Measurements from ENCODE around the gene BCO1. TPM values are rescaled to one million over a fixed set of nuclear protein-coding genes. Genes with fewer than 3 reads are reported as not detected.

The BCO1 gene
- total RNA-seq, 1 donor from 2014 or later, result not detected

GRCh38 chr16:81280393-81280792 is 41.9 kb downstream of the BCO1 start:
- ChIA-PET POLR2A (no interaction called here), CTCF (no interaction called here)
- no peaks in the 10 kb centered on the region for H3K9me3 Mint-ChIP-seq
- H3K27me3 Mint-ChIP-seq, result peaks cover 2% of the 10 kb centered on the region
- intact Hi-C loops (cut with micrococcal nuclease), result no loop called here
- TF ChIP-seq CTCF (IDR thresholded peaks at IDR 0.05), result no peak
- H3K27ac Mint-ChIP-seq, result no peak overlapping the region
- ATAC-seq (ENCODE audit: low read depth) (no peak), DNase-seq (no peak)
- H3K4me3 Mint-ChIP-seq, result no peak overlapping the region
- H3K36me3 Mint-ChIP-seq (ENCODE audit: low read depth), result no peaks in the 10 kb centered on the region
- no peaks in the 10 kb centered on the region for H3K4me1 Mint-ChIP-seq

GRCh38 chr16:81283044-81283443 is 44.6 kb downstream of the BCO1 start:
- H3K36me3 Mint-ChIP-seq (ENCODE audit: low read depth), result no peaks in the 10 kb centered on the region
- ChIA-PET CTCF (no interaction called here), POLR2A (no interaction called here)
- H3K9me3 Mint-ChIP-seq, result no peaks in the 10 kb centered on the region
- H3K4me3 Mint-ChIP-seq, result no peak overlapping the region
- no peak for TF ChIP-seq CTCF (IDR thresholded peaks at IDR 0.05)
- no peaks in the 10 kb centered on the region for H3K27me3 Mint-ChIP-seq
- H3K27ac Mint-ChIP-seq, result no peak overlapping the region
- ATAC-seq (ENCODE audit: low read depth) (no peak), DNase-seq (no peak)
- H3K4me1 Mint-ChIP-seq, result no peaks in the 10 kb centered on the region
- intact Hi-C loops (cut with micrococcal nuclease), result no loop called here

- Mint-ChIP-seq H3K9me3 (no peaks in the 10 kb centered on the region), H3K4me1 (no peaks in the 10 kb centered on the region), H3K27ac (no peak overlapping the region), H3K27me3 (no peaks in the 10 kb centered on the region), H3K4me3 (no peak overlapping the region), H3K36me3 (ENCODE audit: low read depth) (no peaks in the 10 kb centered on the region)
- intact Hi-C loops (cut with micrococcal nuclease), result no loop called here
- ATAC-seq (ENCODE audit: low read depth) (no peak), DNase-seq (no peak)
- POLR2A ChIA-PET, result no interaction called here
- CTCF ChIA-PET, result interaction anchor here (0.9 kb wide), 1 partner anchor 80 kb away, joined by 3 read pairs; no protein-coding TSS in a partner anchor
- TF ChIP-seq CTCF (IDR thresholded peaks at IDR 0.05), result no peak
Observed at GRCh38 chr16:81284995-81285600, 46.6 kb downstream of the BCO1 start.

- no peak for TF ChIP-seq CTCF (IDR thresholded peaks at IDR 0.05)
- ATAC-seq (ENCODE audit: low read depth), result no peak
- H3K4me1 Mint-ChIP-seq, result no peaks in the 10 kb centered on the region
- ChIA-PET POLR2A (no interaction called here), CTCF (no interaction called here)
- no peak for DNase-seq
- H3K27ac Mint-ChIP-seq, result no peak overlapping the region
- intact Hi-C loops (cut with micrococcal nuclease), result no loop called here
- no peaks in the 10 kb centered on the region for H3K9me3 Mint-ChIP-seq
- no peaks in the 10 kb centered on the region for H3K27me3 Mint-ChIP-seq
- no peaks in the 10 kb centered on the region for H3K36me3 Mint-ChIP-seq (ENCODE audit: low read depth)
- no peak overlapping the region for H3K4me3 Mint-ChIP-seq
Observed at GRCh38 chr16:81286190-81286589, 47.7 kb downstream of the BCO1 start.

GRCh38 chr16:81291117-81291516 is 52.6 kb downstream of the BCO1 start:
- H3K4me1 Mint-ChIP-seq, result no peaks in the 10 kb centered on the region
- ATAC-seq (ENCODE audit: low read depth) (no peak), DNase-seq (no peak)
- TF ChIP-seq CTCF (IDR thresholded peaks at IDR 0.05), result no peak
- POLR2A ChIA-PET, result no interaction called here
- H3K27me3 Mint-ChIP-seq, result peaks cover 8% of the 10 kb centered on the region
- H3K9me3 Mint-ChIP-seq, result no peaks in the 10 kb centered on the region
- CTCF ChIA-PET, result interaction anchor here (1.2 kb wide), 1 partner anchor 27 kb away, joined by 3 read pairs; no protein-coding TSS in a partner anchor
- no peak overlapping the region for H3K27ac Mint-ChIP-seq
- no peaks in the 10 kb centered on the region for H3K36me3 Mint-ChIP-seq (ENCODE audit: low read depth)
- intact Hi-C loops (cut with micrococcal nuclease), result no loop called here
- no peak overlapping the region for H3K4me3 Mint-ChIP-seq

All from activated B cell treated with CpG ODN at 0.5 μM for 24 hours (primary cell).